Mesendoderm (in vitro differentiated cells): ENCODE data around the gene EZR.
"Not testable (repeated sequence)": the region's sequence is repeated elsewhere in the genome, so short reads cannot be mapped to it uniquely, and the experiment has no call there.

Source experiments
- DNase-seq: peaks from one replicate; pipeline ENCODE4 v3.0.0; 2013
- H2AK5ac ChIP-seq: 2 replicates; pipeline ENCODE4 v1.6.1; 2013; ENCODE audit warnings: low read length, inconsistent platforms
- H2BK120ac ChIP-seq: 2 replicates; pipeline ENCODE4 v1.6.1; 2013; ENCODE audit warnings: low read depth, mild to moderate bottlenecking, low read length, moderate library complexity, mixed read lengths
- H2BK15ac ChIP-seq: replicated peaks from 2 replicates; pipeline ENCODE4 v1.6.1; 2013; ENCODE audit warnings: low read depth, mild to moderate bottlenecking, moderate library complexity
- H2BK5ac ChIP-seq: 2 replicates; pipeline ENCODE4 v1.6.1; 2013; ENCODE audit warnings: low read length, inconsistent platforms
- H3K18ac ChIP-seq: 2 replicates; pipeline ENCODE4 v1.6.1; 2013; ENCODE audit warnings: mild to moderate bottlenecking, low read length, mixed read lengths
- H3K23ac ChIP-seq: one replicate; pipeline ENCODE4 v1.6.1; 2013; ENCODE audit warnings: low read length
- H3K27ac ChIP-seq: 2 replicates; pipeline ENCODE4 v1.5.1; 2013; ENCODE audit warnings: low read depth, mild to moderate bottlenecking, inconsistent platforms, low read length, moderate library complexity
- H3K27me3 ChIP-seq: 2 replicates; pipeline ENCODE4 v1.6.1; 2013; ENCODE audit warnings: low read length, control low read depth, mild to moderate bottlenecking, inconsistent platforms; ENCODE audit not compliant: insufficient read depth, poor library complexity
- H3K36me3 ChIP-seq: 2 replicates; pipeline ENCODE4 v1.6.1; 2013; ENCODE audit warnings: low read length, inconsistent platforms; ENCODE audit not compliant: control insufficient read depth, insufficient read depth
- H3K4ac ChIP-seq: one replicate; pipeline ENCODE4 v1.6.1; 2013; ENCODE audit warnings: low read depth, mild to moderate bottlenecking, low read length, moderate library complexity
- H3K4me1 ChIP-seq: 2 replicates; pipeline ENCODE4 v1.6.1; 2013; ENCODE audit warnings: low read depth, low read length, inconsistent platforms; ENCODE audit not compliant: control insufficient read depth
- H3K4me2 ChIP-seq: 2 replicates; pipeline ENCODE4 v1.6.1; 2013; ENCODE audit warnings: low read length
- H3K4me3 ChIP-seq: 2 replicates; pipeline ENCODE4 v1.5.1; 2013; ENCODE audit warnings: mild to moderate bottlenecking, low read length
- H3K56ac ChIP-seq: one replicate; pipeline ENCODE4 v1.6.1; 2013; ENCODE audit warnings: low read length
- H3K79me1 ChIP-seq: 2 replicates; pipeline ENCODE4 v1.6.1; 2013; ENCODE audit warnings: low read length, inconsistent platforms
- H3K79me2 ChIP-seq: 2 replicates; pipeline ENCODE4 v1.6.1; 2013; ENCODE audit warnings: mild to moderate bottlenecking, low read length; ENCODE audit not compliant: control insufficient read depth, insufficient read depth
- H3K9ac ChIP-seq: 2 replicates; pipeline ENCODE4 v1.6.1; 2013; ENCODE audit warnings: low read length, inconsistent platforms
- H4K5ac ChIP-seq: one replicate; pipeline ENCODE4 v1.6.1; 2013; ENCODE audit warnings: low read length
- H4K8ac ChIP-seq: one replicate; pipeline ENCODE4 v1.6.1; 2013; ENCODE audit warnings: low read depth, mild to moderate bottlenecking, control low read depth, low read length, moderate library complexity
- WGBS: extraction: QIAGEN DNeasy Blood & Tissue Kit; methylation state at CpG from one replicate; pipeline ENCODE4 v1.1.7; 2013; ENCODE audit warnings: low lambda C conversion rate, missing lambda C conversion rate; ENCODE audit not compliant: insufficient coverage; ENCODE audit errors: extremely low coverage; 5-methylcytosine and 5-hydroxymethylcytosine counted together

The EZR gene

GRCh38 chr6:158795516-158795915 lies 23.7 kb downstream of the EZR start:
- Histone ChIP-seq H3K9ac (no peak overlapping the region), H3K4me3 (no peak overlapping the region), H3K4me2 (no peak overlapping the region), H4K8ac (no peak overlapping the region), H2BK15ac (no peak overlapping the region), H3K79me1 (peaks cover 14% of the 10 kb centered on the region), H3K27ac (no peak overlapping the region), H3K56ac (no peak overlapping the region), H3K4ac (no peak overlapping the region), H4K5ac (no peak overlapping the region), H2AK5ac (no peak overlapping the region), H2BK120ac (no peak overlapping the region), H3K36me3 (no peaks in the 10 kb centered on the region), H3K27me3 (no peaks in the 10 kb centered on the region), H2BK5ac (no peak overlapping the region), H3K4me1 (peaks cover 2% of the 10 kb centered on the region), H3K79me2 (peaks cover 88% of the 10 kb centered on the region), H3K18ac (no peak overlapping the region), H3K23ac (no peak overlapping the region)
- no CpG with 5 or more reads among the region's 5 CpGs for WGBS
- no peak for DNase-seq

- Histone ChIP-seq H2BK120ac (no peak overlapping the region), H3K27me3 (no peaks in the 10 kb centered on the region), H3K4me2 (no peak overlapping the region), H4K5ac (no peak overlapping the region), H3K27ac (no peak overlapping the region), H3K56ac (no peak overlapping the region), H3K79me1 (peaks cover 19% of the 10 kb centered on the region), H2BK5ac (no peak overlapping the region), H3K79me2 (peaks cover 80% of the 10 kb centered on the region), H3K4ac (no peak overlapping the region), H3K23ac (no peak overlapping the region), H3K4me1 (peaks cover 2% of the 10 kb centered on the region), H4K8ac (no peak overlapping the region), H3K36me3 (peaks cover 2% of the 10 kb centered on the region), H2BK15ac (no peak overlapping the region), H3K9ac (no peak overlapping the region), H2AK5ac (no peak overlapping the region), H3K18ac (no peak overlapping the region), H3K4me3 (no peak overlapping the region)
- DNase-seq: peak; percentile 85
- no CpG with 5 or more reads among the region's 1 CpG for WGBS
Observed at GRCh38 chr6:158793432-158793831, 25.7 kb downstream of the EZR start.

GRCh38 chr6:158792505-158792904 lies 26.7 kb downstream of the EZR start:
- H2BK120ac ChIP-seq, H4K5ac ChIP-seq, H3K9ac ChIP-seq, H3K4me3 ChIP-seq, H3K27me3 ChIP-seq, H3K27ac ChIP-seq, H2BK15ac ChIP-seq, H3K56ac ChIP-seq, H3K4me2 ChIP-seq, DNase-seq, H3K23ac ChIP-seq, H3K36me3 ChIP-seq, H3K4me1 ChIP-seq, H4K8ac ChIP-seq, H3K18ac ChIP-seq, H2BK5ac ChIP-seq, H2AK5ac ChIP-seq, H3K4ac ChIP-seq: not testable (repeated sequence)
- WGBS: no CpG with 5 or more reads among the region's 10 CpGs
- H3K79me2 ChIP-seq: peaks cover 75% of the 10 kb centered on the region
- H3K79me1 ChIP-seq: peaks cover 21% of the 10 kb centered on the region

GRCh38 chr6:158791274-158791855 lies 27.8 kb downstream of the EZR start:
- Histone ChIP-seq H3K36me3 (peaks cover 9% of the 10 kb centered on the region), H4K5ac (no peak overlapping the region), H3K27me3 (no peaks in the 10 kb centered on the region), H3K56ac (no peak overlapping the region), H3K4me2 (no peak overlapping the region), H4K8ac (no peak overlapping the region), H2AK5ac (no peak overlapping the region), H3K27ac (no peak overlapping the region), H2BK15ac (no peak overlapping the region), H3K9ac (no peak overlapping the region), H3K4ac (no peak overlapping the region), H3K79me1 (peaks cover 26% of the 10 kb centered on the region), H2BK120ac (no peak overlapping the region), H3K4me3 (no peak overlapping the region), H3K79me2 (peaks cover 71% of the 10 kb centered on the region), H3K18ac (no peak overlapping the region), H3K4me1 (peaks cover 2% of the 10 kb centered on the region), H3K23ac (no peak overlapping the region), H2BK5ac (no peak overlapping the region)
- DNase-seq: no peak
- no CpG with 5 or more reads among the region's 7 CpGs for WGBS

GRCh38 chr6:158789115-158789917 lies 29.9 kb downstream of the EZR start:
- Histone ChIP-seq H3K27ac (no peak overlapping the region), H3K36me3 (peaks cover 17% of the 10 kb centered on the region)
- no peak for DNase-seq

More at GRCh38 chr6:158789115-158789917, 29.9 kb downstream of the EZR start:
- no peak overlapping the region for H3K18ac ChIP-seq
- no peak overlapping the region for H4K8ac ChIP-seq
- WGBS: no CpG with 5 or more reads among the region's 11 CpGs
- no peak overlapping the region for H2BK120ac ChIP-seq
- no peak overlapping the region for H3K4me3 ChIP-seq
- no peak overlapping the region for H3K56ac ChIP-seq
- H2BK15ac ChIP-seq: no peak overlapping the region
- H3K79me1 ChIP-seq: peaks cover 21% of the 10 kb centered on the region
- no peak overlapping the region for H3K4me2 ChIP-seq
- H3K4me1 ChIP-seq: no peaks in the 10 kb centered on the region
- peaks cover 56% of the 10 kb centered on the region for H3K79me2 ChIP-seq
- H4K5ac ChIP-seq: no peak overlapping the region
- no peak overlapping the region for H2BK5ac ChIP-seq
- H3K27me3 ChIP-seq: no peaks in the 10 kb centered on the region
- no peak overlapping the region for H2AK5ac ChIP-seq
- H3K23ac ChIP-seq: no peak overlapping the region
- no peak overlapping the region for H3K9ac ChIP-seq
- H3K4ac ChIP-seq: no peak overlapping the region
